GM19035 (cell line): ENCODE data around the gene POTEG.
"Not testable (repeated sequence)": the region's sequence is repeated elsewhere in the genome, so short reads cannot be mapped to it uniquely, and the experiment has no call there.

Experiments used
- ATAC-seq: cut with Tn5 transposase; IDR thresholded peaks from one replicate; pipeline ENCODE4 v1.9.1; 2021; ENCODE audit not compliant: unreplicated experiment

POTEG gene

DNA sequence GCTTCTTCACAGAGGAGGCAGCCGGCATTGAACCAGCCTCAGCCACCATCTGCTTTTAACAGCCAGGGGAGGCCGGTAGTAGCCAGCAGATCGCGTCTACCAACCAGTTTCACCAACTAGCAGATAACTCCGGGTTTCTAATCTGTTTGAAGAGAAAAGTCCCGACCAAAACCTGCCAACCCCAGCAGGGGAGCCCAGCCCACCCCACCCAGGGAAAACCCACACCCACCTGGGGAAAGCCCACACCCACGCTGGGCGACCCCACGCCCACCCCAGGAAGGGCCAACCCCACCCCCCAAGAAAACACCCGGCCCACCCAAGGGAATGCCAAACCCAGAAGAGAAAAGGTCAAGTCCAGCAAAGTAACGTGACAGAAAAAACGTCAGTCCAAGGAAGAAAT is at the start of gene POTEG:
TSS of gene POTEG (minus strand) at position 101 of the 400 bp plus-strand sequence. CDS start at position 49, 52 bp downstream.
- not testable (repeated sequence) for ATAC-seq

GRCh38 chr14:19482093-19482492 is 48.0 kb upstream of the POTEG start:
- ATAC-seq = not testable (repeated sequence)

DNA sequence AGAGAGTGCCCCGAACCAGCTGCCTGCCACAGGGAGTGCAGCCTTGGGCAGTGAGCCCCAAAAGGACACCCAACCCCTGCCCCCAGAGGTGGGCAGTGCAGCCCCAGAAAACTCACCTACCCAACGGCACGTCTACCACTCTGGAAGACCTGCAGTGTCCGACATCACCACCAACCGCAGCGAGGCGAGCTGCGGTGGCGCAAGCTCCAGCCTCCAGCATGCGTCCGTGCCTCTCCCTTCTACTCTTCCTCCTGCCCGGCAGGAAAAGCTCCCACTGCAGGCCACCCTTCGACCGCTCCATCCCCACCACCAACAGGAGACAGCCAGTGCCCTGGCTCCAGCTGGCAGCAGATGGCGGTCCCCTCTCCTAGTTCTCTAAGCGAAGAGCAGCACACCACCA is 47.3 kb upstream of the POTEG start:
- not testable (repeated sequence) for ATAC-seq

DNA sequence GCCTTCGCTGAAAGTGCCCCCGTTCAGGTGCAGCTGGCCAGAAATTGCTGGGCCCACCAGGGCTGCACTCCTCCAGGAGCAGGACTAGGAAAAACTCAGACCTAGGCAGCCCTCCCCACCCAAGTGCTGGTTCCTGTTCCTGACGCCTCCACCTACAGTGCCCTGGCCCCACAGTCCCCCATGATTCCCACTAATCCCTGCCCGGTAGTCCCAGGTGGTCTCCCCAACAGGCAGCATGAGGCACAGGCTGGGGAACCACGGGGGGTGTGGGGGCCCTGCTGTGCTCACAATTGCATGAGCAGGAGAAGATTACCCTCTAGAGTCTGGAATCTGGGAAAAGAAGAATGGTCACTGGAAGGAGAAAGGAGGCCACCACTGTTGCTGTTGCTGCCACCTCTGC is 46.4 kb upstream of the POTEG start:
- not testable (repeated sequence) for ATAC-seq

DNA sequence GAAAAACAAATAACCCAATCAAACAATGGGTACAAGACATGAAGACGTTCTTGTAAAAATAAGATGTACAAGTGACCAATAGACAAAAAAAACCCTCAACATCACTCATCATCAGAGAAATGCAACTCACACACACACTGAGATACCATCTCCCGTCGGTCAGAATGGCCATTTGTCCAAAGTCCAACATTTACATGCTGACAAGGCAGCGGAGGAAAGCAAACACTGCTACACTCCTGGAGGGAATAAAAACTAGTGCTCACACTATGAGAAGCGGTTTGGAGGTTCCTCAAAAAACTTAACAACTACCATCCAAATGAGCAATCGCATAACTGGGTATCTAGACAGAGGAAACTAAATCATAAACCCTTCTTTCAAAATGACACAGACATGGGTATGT is 11.6 kb upstream of the POTEG start:
- not testable (repeated sequence) for ATAC-seq

DNA sequence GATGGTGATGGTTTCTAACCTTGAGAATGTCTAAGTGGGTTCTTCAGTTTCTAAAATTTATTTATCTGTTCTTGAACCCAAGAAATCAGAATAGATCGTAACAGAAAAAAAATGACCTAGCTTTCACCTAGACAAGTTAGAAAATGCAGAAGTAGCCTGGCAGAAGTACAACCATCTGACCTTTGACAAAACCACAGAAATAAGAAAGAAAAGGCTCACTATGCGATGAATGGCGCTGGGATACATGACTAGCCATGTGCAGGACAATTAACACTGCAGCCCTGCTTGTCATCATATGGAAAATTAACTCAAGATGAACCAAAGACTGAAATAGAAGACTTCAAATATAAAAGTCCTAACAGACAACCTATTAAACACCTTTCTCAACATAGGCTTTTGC is 5.7 kb upstream of the POTEG start:
- ATAC-seq = not testable (repeated sequence)

DNA sequence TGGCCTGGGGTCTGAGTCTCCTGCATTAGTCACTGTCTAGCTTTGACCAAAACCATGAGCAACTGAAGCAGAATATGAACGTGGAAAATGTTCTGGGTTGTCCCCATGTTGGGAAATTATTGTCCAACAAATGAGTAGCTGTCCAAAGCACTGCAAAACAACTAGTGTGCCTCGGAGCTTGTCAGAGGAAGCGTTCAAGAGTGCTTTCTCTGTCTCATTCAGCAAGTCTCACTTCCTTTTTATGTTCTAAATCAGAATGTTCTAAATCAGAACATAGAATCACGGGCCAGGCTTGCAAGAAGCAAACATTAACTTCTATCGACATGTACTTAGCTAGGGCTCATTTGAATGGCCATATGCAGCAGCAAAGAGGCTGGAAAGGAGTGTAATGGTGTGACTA is 5.1 kb upstream of the POTEG start:
- ATAC-seq = not testable (repeated sequence)

- ATAC-seq = not testable (repeated sequence)
These were observed 2.9 kb upstream of the POTEG start for GRCh38 chr14:19437126-19437443.

- ATAC-seq = not testable (repeated sequence)
These were observed 2.4 kb upstream of the POTEG start for GRCh38 chr14:19436311-19437125.

GRCh38 chr14:19435852-19436251 is 1.7 kb upstream of the POTEG start:
- not testable (repeated sequence) for ATAC-seq

GRCh38 chr14:19434891-19435290 is 750 bp upstream of the POTEG start:
- not testable (repeated sequence) for ATAC-seq

DNA sequence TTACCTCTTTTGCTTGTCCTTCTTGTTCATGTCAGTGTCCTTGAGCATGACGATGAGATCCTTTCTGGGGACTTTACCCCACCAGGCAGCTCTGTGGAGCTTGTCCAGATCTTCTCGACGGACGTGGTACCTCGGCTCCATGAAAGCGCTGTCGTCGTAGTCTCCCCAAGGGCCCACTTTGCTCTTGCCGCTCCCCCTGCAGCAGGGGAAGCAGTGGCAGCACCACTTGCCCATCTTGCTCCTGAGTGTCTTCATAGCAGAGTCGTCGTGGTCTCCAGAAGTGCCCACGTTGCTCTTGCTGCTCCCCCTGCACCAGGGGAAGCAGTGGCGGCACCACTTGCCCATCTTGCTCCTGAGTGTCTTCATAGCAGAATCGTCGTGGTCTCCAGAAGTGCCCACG is 376 bp downstream of the POTEG start:
- ATAC-seq = not testable (repeated sequence)

GRCh38 chr14:19408519-19408918 is 25.6 kb downstream of the POTEG start:
- ATAC-seq = not testable (repeated sequence)

- not testable (repeated sequence) for ATAC-seq
These were observed 32.0 kb downstream of the POTEG start for GRCh38 chr14:19402097-19402496.

GRCh38 chr14:19394727-19395126 is 39.4 kb downstream of the POTEG start:
- ATAC-seq = not testable (repeated sequence)

- ATAC-seq = not testable (repeated sequence)
These were observed 43.9 kb downstream of the POTEG start for GRCh38 chr14:19390230-19390629.

GRCh38 chr14:19388741-19389140 is 45.4 kb downstream of the POTEG start:
- ATAC-seq = not testable (repeated sequence)

DNA sequence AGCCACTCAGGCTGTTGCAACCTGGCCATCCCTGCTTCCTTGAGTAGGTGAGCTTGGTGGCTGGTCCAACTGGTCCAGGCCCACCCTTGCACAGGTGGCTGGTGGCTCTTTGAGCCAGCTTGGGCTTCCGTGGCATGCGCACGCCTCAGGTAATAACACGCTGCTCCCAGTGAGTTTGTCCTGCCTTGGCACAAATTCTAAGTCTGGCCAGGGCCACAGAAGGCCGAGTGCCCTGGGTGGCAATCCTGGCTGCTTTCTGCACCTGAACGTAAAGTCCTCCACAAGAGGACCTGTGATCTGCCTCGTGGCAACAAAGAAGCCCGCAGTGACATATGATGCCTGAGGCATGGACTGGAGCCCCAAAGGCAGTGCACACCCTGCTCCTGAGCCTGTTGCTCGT is 47.1 kb downstream of the POTEG start:
- not testable (repeated sequence) for ATAC-seq

- ATAC-seq = not testable (repeated sequence)
These were observed 47.8 kb downstream of the POTEG start for GRCh38 chr14:19386309-19386708.

DNA sequence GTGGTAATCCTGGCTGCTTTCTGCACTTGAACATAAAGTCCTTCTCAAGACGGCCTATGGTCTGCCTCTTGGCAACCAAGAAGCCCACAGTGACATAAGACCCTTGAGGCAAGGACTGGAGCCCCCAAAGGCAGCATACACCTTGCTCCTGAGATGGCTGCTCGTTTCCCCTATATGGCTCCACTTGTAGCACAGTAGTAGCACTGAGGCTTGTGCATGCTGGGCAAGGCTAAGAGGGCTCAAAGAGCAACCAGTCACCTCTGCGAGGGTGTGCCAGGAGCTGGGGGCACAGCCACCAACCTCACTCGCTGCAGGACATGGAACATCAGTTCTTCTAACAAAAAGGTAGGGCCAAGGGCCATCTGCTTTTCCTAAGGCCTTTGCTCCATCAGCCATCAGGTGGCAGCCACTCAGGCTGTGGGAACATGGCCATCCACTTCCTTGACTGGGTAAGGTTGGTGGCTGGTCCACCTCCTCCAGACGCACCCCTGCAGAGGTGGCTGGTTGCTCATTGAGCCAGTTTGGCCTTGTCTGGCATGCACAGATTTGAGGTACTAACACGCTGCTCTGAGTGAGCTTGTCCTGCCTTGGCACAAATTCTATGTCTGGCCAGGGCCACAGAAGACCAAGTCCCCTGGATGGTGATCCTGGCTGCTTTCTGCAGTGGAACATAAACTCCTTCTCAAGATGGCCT is 49.9 kb downstream of the POTEG start:
- ATAC-seq = not testable (repeated sequence)

GRCh38 chr14:19383008-19383584 is 51.0 kb downstream of the POTEG start:
- ATAC-seq = not testable (repeated sequence)

DNA sequence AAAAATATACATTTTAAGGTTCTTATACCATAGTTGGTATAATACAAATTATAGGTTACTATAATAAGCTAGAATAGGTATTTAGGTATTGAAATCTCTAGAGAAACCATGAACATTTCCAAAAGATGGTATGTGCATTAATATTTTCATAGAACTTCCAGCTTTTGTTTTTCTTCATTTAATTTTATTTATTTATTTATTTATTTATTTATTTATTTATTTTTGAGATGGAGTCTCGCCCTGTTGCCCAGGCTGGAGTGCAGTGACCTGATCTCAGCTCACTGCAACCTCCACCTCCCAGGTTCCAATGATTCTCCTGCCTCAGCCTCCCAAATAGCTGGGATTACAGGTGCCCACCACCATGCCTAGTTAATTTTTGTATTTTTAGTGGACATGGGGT is 54.0 kb downstream of the POTEG start:
- not testable (repeated sequence) for ATAC-seq
